Neuronal stem cell (in vitro differentiated cells): ENCODE data around the gene SPAG6.

Experiments used
- DNase-seq: peaks from one replicate; pipeline ENCODE4 v3.0.0-alpha.2; 2013; ENCODE audit warnings: low spot score
- H2AFZ ChIP-seq: one replicate; pipeline ENCODE4 v1.6.1; 2013; ENCODE audit warnings: mild to moderate bottlenecking, low read length, inconsistent platforms
- H2AK5ac ChIP-seq: 2 replicates; pipeline ENCODE4 v1.6.1; 2013; ENCODE audit warnings: low read depth, mild to moderate bottlenecking, inconsistent platforms, low read length, moderate library complexity, mixed read lengths
- H2BK120ac ChIP-seq: 2 replicates; pipeline ENCODE4 v1.6.1; 2013; ENCODE audit warnings: low read depth, mild to moderate bottlenecking, inconsistent platforms, low read length, moderate library complexity, mixed read lengths
- H2BK12ac ChIP-seq: one replicate; pipeline ENCODE4 v1.6.1; 2013; ENCODE audit warnings: low read length, inconsistent platforms
- H2BK15ac ChIP-seq: 2 replicates; pipeline ENCODE4 v1.6.1; 2013; ENCODE audit warnings: mild to moderate bottlenecking, low read length, inconsistent platforms, mixed read lengths
- H2BK5ac ChIP-seq: one replicate; pipeline ENCODE4 v1.6.1; 2013; ENCODE audit warnings: inconsistent platforms, mild to moderate bottlenecking, low read length, moderate library complexity
- H3K14ac ChIP-seq: one replicate; pipeline ENCODE4 v1.6.1; 2013; ENCODE audit warnings: low read length, inconsistent platforms
- H3K18ac ChIP-seq: 2 replicates; pipeline ENCODE4 v1.6.1; 2013; ENCODE audit warnings: low read length, inconsistent platforms
- H3K23ac ChIP-seq: 2 replicates; pipeline ENCODE4 v1.6.1; 2013; ENCODE audit warnings: low read depth, mild to moderate bottlenecking, mixed read lengths, low read length, inconsistent platforms; ENCODE audit not compliant: poor library complexity
- H3K27ac ChIP-seq: replicated peaks from 3 replicates; pipeline ENCODE4 v1.5.1; 2013; ENCODE audit warnings: low read length, inconsistent platforms
- H3K27me3 ChIP-seq, 3 experiments: 2 replicates each; pipeline ENCODE4 v1.6.1; 2013; ENCODE audit warnings: low read length in 3 of 3, mild to moderate bottlenecking in 2 of 3, inconsistent platforms in 1 of 3, low read depth in 1 of 3, mixed read lengths in 1 of 3, moderate library complexity in 1 of 3; ENCODE audit not compliant: control insufficient read depth in 3 of 3, insufficient read depth in 3 of 3
- H3K36me3 ChIP-seq, 2 donors: replicated peaks in 1 of 2; 2 replicates each; pipeline ENCODE4 v1.6.1; 2013; ENCODE audit warnings: low read length in 2 of 2; ENCODE audit not compliant: control insufficient read depth in 2 of 2, insufficient read depth in 2 of 2
- H3K4ac ChIP-seq: 2 replicates; pipeline ENCODE4 v1.6.1; 2013; ENCODE audit warnings: inconsistent platforms, mild to moderate bottlenecking, low read length, moderate library complexity
- H3K4me1 ChIP-seq, 2 donors: 1 replicate in 1 of 2; 2 replicates in 1 of 2; pipeline ENCODE4 v1.6.1; 2013; ENCODE audit warnings: low read length in 2 of 2, low read depth in 1 of 2; ENCODE audit not compliant: control insufficient read depth in 2 of 2, insufficient read depth in 1 of 2
- H3K4me2 ChIP-seq: one replicate; pipeline ENCODE4 v1.6.1; 2013; ENCODE audit warnings: mild to moderate bottlenecking, low read length, inconsistent platforms; ENCODE audit not compliant: insufficient read depth, poor library complexity, severe bottlenecking
- H3K4me3 ChIP-seq, 2 donors: 2 replicates each; pipeline ENCODE4 v1.5.1; 2013; ENCODE audit warnings: low read length in 2 of 2, mild to moderate bottlenecking in 2 of 2, inconsistent platforms in 1 of 2, moderate library complexity in 1 of 2
- H3K79me1 ChIP-seq: one replicate; pipeline ENCODE4 v1.6.1; 2013; ENCODE audit warnings: low read depth, mild to moderate bottlenecking, inconsistent platforms, low read length, moderate library complexity
- H3K9ac ChIP-seq: one replicate; pipeline ENCODE4 v1.6.1; 2013; ENCODE audit warnings: mild to moderate bottlenecking, low read depth, low read length, inconsistent platforms; ENCODE audit not compliant: poor library complexity
- H3K9me3 ChIP-seq, 2 donors: replicated peaks in 1 of 2; 2 replicates each; pipeline versions ENCODE3 to v1.6.1; 2013; ENCODE audit warnings: low read length in 2 of 2, mild to moderate bottlenecking in 2 of 2, inconsistent platforms in 1 of 2, low read depth in 1 of 2, mixed read lengths in 1 of 2, moderate library complexity in 1 of 2; ENCODE audit not compliant: control insufficient read depth in 2 of 2, insufficient read depth in 1 of 2
- H4K8ac ChIP-seq: one replicate; pipeline ENCODE4 v1.6.1; 2013; ENCODE audit warnings: low read depth, mild to moderate bottlenecking, inconsistent platforms, low read length, moderate library complexity
- H4K91ac ChIP-seq: one replicate; pipeline ENCODE4 v1.6.1; 2013; ENCODE audit warnings: low read length, low read depth, mild to moderate bottlenecking, inconsistent platforms; ENCODE audit not compliant: poor library complexity
- WGBS, 2 donors: extraction: QIAGEN DNeasy Blood & Tissue Kit; methylation state at CpG; one replicate each; pipeline ENCODE4 v1.1.7; 2013; ENCODE audit warnings: missing lambda C conversion rate in 2 of 2, mixed read lengths in 1 of 2; ENCODE audit not compliant: insufficient read length in 2 of 2, insufficient replicate concordance in 1 of 2; ENCODE audit errors: extremely low coverage in 2 of 2; 5-methylcytosine and 5-hydroxymethylcytosine counted together

Gene SPAG6

GRCh38 chr10:22333167-22333974 is 11.9 kb upstream of the SPAG6 start:
- peaks cover 12% of the 10 kb centered on the region in 2 donors for H3K9me3 ChIP-seq
- peak overlapping the region; percentile 54 for H3K18ac ChIP-seq
- peak overlapping the region; percentile 44 for H3K4me2 ChIP-seq
- no CpG with 5 or more reads among the region's 25 CpGs for WGBS, 2 donors
- no peak overlapping the region for H3K23ac ChIP-seq
- H2BK12ac ChIP-seq = no peak overlapping the region
- H3K14ac ChIP-seq = no peak overlapping the region
- H2BK15ac ChIP-seq = no peak overlapping the region
- peak overlapping the region; percentile 71 for H2AK5ac ChIP-seq
- H3K36me3 ChIP-seq = peaks cover 3 to 41% of the 10 kb centered on the region in 2 donors
- H3K27me3 ChIP-seq = peaks cover 23 to 58% (median 28%) of the 10 kb centered on the region in 3 experiments
- no peak overlapping the region for H2AFZ ChIP-seq
- H3K79me1 ChIP-seq = no peaks in the 10 kb centered on the region
- peak overlapping the region; percentile 61 for H2BK5ac ChIP-seq
- peak; percentile 15 for DNase-seq
- H4K91ac ChIP-seq = no peak overlapping the region
- H3K4me1 ChIP-seq = peaks cover 2 to 6% of the 10 kb centered on the region in 2 donors
- H3K9ac ChIP-seq = no peak overlapping the region
- no peak overlapping the region for H3K4me3 ChIP-seq
- no peak overlapping the region for H3K4ac ChIP-seq
- H4K8ac ChIP-seq = no peak overlapping the region
- no peak overlapping the region for H2BK120ac ChIP-seq
- H3K27ac ChIP-seq = no peak overlapping the region

GRCh38 chr10:22333975-22334282 is 11.4 kb upstream of the SPAG6 start:
- no peaks in the 10 kb centered on the region for H3K79me1 ChIP-seq
- peak overlapping the region; percentile 54 for H3K18ac ChIP-seq
- H3K9me3 ChIP-seq = peaks cover 12% of the 10 kb centered on the region in 2 donors
- H2BK12ac ChIP-seq = no peak overlapping the region
- no CpG with 5 or more reads among the region's 16 CpGs for WGBS, 2 donors
- H2AK5ac ChIP-seq = peak overlapping the region; percentile 71
- H3K14ac ChIP-seq = no peak overlapping the region
- peak overlapping the region; percentile 44 for H3K4me2 ChIP-seq
- H4K8ac ChIP-seq = no peak overlapping the region
- peaks cover 2 to 6% of the 10 kb centered on the region in 2 donors for H3K4me1 ChIP-seq
- peak overlapping the region; percentile 61 for H2BK5ac ChIP-seq
- no peak overlapping the region for H3K27ac ChIP-seq
- peaks cover 28 to 61% (median 28%) of the 10 kb centered on the region in 3 experiments for H3K27me3 ChIP-seq
- H2BK120ac ChIP-seq = no peak overlapping the region
- H3K4me3 ChIP-seq = no peak overlapping the region
- H2AFZ ChIP-seq = no peak overlapping the region
- peaks cover 3 to 35% of the 10 kb centered on the region in 2 donors for H3K36me3 ChIP-seq
- no peak overlapping the region for H2BK15ac ChIP-seq
- no peak overlapping the region for H3K9ac ChIP-seq
- no peak overlapping the region for H3K23ac ChIP-seq
- DNase-seq = no peak
- no peak overlapping the region for H4K91ac ChIP-seq
- no peak overlapping the region for H3K4ac ChIP-seq

- Histone ChIP-seq H3K9me3 (peaks cover 12% of the 10 kb centered on the region in 2 donors), H3K36me3 (peaks cover 0 to 29% of the 10 kb centered on the region in 2 donors), H3K18ac (peak overlapping the region; percentile 96), H2AFZ (no peak overlapping the region), H3K4me3 (peak overlapping the region in 1 of 2 donors; percentile 3), H3K4me1 (peaks cover 2 to 6% of the 10 kb centered on the region in 2 donors), H2BK12ac (peak overlapping the region; percentile 84), H3K27ac (no peak overlapping the region), H3K79me1 (no peaks in the 10 kb centered on the region), H3K4ac (no peak overlapping the region), H3K27me3 (peaks cover 28 to 63% (median 35%) of the 10 kb centered on the region in 3 experiments), H2AK5ac (no peak overlapping the region), H4K8ac (peak overlapping the region; percentile 48), H3K23ac (peak overlapping the region; percentile 65), H3K14ac (no peak overlapping the region), H3K4me2 (peak overlapping the region; percentile 51), H3K9ac (no peak overlapping the region), H4K91ac (no peak overlapping the region), H2BK15ac (peak overlapping the region; percentile 97), H2BK5ac (peak overlapping the region; percentile 61), H2BK120ac (peak overlapping the region; percentile 52)
- WGBS, 2 donors = no CpG with 5 or more reads among the region's 73 CpGs
- peak; percentile 57 for DNase-seq
These were observed 10.7 kb upstream of the SPAG6 start for GRCh38 chr10:22334414-22335172.
